Measurements from ENCODE around the gene LMAN1.

LMAN1 gene

GRCh38 chr18:59358712-59359575 lies at the start of gene LMAN1:
TSS of gene LMAN1 (minus strand) at chr18:59359265. CDS start at chr18:59359244, 21 bp downstream.
- peak; percentile 98 for DNase-seq

DNA sequence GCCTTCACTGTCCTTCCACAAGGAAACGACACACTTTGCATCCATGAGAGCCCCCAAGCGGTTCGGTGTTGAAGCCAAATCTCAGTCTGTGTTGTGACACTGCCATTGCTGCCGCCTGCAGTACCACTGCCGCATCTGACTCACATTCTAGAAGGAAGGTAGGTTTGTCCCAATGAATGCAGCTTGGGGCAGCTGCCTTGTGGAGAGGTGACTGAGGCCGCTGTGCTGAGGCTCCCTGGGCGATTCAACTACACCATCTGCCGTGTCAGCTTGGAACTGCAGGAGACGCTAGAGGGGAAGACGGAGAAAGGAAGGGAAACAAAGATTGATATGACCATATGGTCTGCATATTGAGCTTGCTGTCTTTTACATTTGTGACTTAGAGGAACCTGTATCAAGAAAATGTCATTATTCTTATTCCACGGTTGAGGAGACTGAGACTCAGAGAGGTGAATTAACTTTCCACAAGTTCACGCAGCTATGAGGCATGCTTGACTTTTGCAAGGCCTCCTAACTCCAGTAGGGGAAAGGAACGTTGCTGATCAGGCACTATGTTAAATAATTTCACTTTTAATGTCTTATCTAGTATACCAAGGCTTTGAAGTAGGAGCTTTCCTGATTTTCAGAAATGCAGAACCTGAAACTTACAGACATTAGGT lies 43.5 kb upstream of the LMAN1 start:
- DNase-seq, result peak; percentile 91

DNA sequence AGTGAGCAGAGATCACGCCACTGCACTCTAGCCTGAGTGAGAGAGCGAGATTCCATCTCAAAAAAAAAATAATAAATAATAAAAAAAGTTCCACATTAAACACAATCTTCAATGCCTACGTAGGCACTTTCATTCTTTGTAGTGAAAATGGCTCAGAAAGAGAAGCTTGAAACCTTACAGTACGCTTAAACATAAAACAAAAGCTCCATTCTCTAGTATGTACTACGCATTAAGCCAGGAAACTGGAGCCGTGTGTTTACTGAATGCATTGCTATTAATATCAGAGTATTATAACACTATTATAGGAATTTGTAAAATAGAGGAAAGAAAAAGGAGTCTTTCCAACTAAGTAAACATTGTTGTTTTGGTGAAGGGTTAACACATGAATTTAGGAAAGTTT lies 41.3 kb upstream of the LMAN1 start:
- no peak for DNase-seq

DNA sequence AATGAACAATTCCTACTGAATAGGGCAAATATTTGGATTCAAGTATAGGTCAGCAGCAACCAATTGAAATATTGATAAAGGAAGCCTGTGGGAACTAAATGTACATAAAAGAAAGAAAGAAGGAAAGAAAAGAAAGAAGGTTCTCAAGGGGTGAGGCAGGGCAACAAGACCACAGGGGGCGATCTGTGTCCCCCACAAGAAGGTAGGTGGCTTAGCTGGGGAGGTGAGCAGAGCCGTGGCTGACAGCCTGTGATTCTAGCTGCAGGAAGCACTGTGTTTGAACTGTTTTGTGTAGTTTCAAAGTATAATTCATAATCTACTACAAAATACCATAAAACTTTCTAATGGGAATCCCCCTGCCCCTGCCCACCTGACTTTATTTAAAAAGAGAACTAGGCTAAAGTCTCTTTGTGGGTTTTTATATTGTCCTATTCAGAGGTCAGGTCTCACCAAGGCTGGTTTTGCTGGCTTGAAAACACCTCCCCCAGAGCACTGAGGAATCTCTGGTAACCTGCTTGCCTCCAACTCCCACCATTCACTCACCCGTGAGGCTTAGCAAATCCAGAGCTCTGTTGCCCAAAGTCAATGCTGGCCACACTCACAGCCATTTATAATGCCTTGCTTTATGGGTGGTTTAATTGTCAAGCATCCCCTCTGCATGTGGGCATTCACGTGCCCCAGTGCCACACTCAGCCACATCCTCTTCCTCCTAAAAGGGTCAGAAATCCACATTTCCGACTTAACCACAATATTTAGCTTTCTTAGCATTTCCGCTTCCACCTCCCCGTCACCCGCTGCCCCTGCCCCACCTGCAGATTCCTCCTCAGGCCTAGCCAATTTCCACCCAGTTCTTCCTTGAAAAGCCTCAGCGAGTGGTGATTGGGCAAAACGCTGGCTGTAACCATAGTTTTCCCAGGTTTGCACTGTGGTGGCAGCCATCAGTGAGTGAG lies 36.4 kb upstream of the LMAN1 start:
- DNase-seq, result no peak

DNA sequence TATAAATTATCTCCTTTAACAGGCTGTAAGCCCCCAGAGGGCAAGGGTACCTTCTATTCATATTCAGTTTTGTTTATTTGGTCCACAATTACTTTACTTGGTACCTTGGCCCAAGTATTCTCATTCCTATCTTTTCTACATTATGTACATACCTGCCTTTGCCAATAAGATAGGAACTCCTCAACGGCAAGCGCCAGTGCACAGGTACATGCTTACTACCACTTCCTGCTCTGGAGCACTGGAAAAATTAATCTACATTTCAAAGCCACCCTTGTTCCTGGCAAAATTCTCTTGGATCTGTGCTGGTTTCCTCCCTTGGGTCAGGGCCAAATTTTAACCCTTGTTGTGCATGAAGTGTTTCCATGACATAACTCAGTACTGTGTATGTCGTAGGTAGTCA lies 34.3 kb upstream of the LMAN1 start:
- DNase-seq, result no peak

DNA sequence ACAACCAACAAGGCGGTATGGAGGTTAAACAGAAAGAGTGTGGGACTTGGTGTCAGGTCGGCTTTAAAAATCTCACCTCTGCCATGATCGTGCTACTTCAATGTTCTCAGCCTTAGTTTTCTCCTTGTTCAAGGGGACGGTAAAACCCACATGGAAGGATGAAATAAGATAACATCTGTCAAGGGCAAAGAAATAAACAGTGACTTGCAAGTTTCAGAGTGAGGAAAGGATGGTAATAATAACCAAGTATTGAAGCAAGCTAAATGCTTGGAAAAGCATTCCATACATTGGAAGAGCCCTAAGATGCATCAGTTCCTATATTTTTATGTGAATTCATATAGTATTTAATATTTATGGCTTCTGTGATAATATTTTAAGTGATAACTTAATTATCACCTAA lies 29.8 kb upstream of the LMAN1 start:
- no peak for DNase-seq

GRCh38 chr18:59387687-59388565 lies 28.9 kb upstream of the LMAN1 start:
- DNase-seq, result no peak

DNA sequence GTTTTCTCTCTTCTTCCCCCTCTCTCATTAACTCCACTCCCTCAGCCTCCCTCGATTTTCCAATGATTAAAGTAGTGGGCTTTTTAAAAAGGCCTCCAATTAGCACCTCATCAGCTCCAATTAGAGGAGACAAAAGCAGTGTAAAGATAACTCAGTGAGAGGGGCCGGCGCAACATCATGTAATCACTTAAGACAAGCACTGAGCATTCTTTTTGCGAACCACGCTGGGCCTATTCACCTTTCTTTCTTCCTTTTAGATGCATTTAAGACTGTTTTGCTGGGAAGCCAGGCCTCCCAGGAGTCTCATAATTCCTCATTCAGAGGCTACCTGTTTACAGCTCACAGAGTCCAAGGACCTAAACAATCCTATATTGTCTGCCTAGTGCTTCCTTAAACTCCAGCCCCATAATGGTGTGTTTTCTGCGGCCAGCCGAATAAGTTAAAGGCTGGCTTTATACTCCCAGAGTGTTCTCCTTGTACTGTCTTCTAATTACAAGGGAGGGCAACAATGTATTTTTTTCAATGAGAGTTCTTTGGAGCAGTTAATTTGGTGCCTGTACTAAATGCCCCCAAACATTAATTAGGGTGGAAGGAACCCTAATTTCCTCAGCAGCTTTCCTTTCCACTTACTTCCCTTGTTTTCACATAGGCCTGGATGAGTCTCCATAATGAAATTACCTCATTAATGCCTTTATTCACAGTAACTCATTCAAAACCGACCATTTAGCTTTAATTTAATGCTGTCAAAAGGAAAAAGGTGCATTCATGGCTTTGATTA lies 28.0 kb upstream of the LMAN1 start:
- DNase-seq, result no peak

DNA sequence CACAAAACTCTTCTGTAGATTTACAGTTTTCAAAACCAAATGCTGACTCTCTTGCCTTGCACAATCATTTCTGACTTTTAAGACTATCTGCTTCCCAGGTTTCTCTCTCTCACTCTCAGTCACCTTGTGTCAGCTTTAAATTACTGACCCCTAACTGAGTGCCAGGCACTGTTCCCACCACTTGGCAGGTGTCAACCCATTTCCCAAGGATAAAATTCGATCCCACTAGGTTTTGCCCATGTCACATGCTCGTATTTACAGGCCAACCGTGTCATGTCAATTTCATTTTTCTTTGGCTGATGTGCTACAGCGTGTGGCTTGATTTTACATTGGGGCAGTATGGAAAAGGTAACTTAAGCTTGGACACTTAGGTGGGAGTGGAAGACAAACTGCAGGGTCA lies 26.1 kb upstream of the LMAN1 start:
- no peak for DNase-seq

- no peak for DNase-seq
Measured at GRCh38 chr18:59383851-59384250, 24.8 kb upstream of the LMAN1 start.

DNA sequence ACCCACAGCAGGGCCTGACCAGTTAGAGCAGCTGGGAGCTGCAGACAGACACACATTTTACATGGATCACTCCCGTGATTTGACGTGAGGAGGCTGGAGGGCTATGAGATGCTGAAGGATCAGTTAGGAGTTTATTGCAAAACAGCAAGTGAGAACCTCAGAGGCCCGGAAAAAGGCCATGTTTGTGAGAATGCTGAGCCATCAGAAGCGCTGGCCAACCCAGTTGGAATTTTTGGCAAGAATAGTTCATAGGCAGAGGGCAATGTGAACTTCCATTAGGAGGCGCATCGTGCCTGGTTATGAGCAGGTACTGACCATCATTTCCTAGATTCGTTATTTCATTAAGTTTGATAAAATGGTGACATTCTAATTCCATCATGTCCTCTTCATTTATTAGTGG lies 23.3 kb upstream of the LMAN1 start:
- no peak for DNase-seq

- DNase-seq, result no peak
Measured at GRCh38 chr18:59381949-59382348, 22.9 kb upstream of the LMAN1 start.

DNA sequence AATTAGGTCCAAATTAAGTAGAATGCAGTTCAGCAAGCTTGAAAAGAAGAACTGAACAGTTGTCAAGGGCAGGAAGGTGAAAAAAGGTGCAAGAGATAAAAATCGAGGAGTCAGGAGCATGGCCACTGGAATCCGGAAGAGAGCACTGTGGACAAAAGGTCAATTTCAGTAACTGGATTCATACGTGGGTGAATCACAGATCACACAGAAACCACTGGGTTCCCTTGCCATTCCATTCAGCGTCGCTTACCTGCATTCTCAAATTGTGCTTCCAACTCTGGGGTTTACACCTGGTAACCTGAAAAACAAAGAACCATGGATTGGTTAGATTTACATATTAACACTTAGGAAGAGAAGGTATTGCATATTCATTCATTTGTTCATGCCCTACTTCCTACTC lies 21.6 kb upstream of the LMAN1 start:
- DNase-seq, result no peak

GRCh38 chr18:59379772-59380522 lies 20.9 kb upstream of the LMAN1 start:
- DNase-seq, result no peak

GRCh38 chr18:59377613-59378337 lies 18.7 kb upstream of the LMAN1 start:
- DNase-seq, result no peak

DNA sequence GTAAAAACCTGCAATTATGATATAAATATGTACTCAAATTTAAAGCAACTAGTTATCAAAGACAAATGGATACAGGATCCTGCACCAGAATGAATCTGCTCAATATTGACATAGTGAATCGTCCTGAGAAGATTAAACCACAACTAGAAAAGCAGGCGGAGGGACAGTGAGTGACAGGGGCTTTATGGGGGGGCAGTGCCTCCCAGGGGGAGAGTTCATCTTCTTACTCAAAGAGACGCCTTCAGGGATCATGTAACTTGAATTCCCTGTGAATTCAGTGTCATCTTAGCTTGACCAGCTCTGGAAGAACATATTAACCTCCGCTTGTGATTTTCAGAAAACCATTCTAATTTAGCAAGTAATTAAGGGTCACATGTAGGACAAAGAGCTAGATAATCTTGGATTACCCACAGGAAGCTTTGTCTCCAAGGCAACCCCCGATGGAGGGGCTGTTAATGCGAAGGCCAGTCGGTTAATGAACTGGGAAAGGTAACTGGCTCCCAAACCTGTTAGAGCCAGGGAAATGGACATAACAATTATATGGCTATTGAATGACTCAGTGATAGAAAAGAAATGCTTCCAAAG lies 17.4 kb upstream of the LMAN1 start:
- DNase-seq, result no peak

DNA sequence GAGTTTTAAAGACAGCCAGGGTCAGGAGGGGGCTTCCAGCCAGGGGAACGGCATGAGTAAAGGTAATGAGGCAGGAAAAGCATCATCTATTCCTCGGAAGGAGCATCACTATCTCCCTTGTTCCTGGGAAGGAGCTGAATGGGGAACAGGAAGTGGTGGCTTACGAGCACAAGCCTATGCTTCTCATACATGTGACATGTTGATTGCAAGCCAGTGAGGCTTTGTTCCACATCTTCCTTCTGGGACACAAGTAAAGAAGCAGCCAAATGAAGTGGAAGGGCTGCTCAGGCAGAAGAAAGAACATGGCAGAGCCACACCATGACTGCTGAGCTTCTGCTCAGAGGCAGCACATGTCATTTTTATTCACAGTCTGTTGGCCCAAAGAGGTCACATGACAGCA lies 15.1 kb upstream of the LMAN1 start:
- no peak for DNase-seq

DNA sequence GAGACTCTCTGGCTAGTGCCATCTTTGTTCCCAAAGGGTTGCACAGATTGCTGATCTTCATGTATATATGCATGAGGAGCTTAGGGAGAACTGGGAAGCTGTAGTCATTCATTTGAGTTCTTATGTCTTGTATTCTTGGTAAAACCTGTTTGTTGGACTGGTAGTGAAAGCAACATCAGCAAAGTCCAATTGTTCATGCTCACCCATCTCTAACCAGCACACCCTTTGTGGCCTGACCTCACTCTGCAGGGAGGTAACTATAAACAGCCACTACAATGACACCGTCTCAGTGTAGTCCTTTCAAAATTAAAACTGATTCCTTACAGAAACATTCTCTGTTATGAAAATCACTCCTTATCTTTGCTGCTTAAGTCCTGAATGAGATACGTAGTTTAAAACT lies 13.9 kb upstream of the LMAN1 start:
- DNase-seq, result no peak

GRCh38 chr18:59360381-59360780 lies 1.3 kb upstream of the LMAN1 start:
- no peak for DNase-seq

DNA sequence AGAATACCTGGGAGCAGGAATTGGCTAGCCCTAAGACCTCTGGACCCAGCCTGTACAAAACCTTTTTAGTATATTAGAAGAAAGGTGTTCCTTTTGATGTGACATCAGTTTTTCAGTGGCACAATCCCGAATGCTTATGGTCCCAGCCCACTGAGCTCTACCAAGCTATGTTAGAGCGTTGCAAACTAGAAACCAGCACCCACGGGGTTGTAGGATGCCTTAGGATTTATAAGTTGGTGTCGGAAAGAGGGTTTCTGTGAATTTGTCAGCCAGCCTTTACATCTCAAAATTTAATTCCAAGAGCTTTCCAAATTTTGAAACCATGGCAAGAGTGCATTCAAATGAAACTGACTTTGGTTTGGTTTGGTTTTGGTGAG lies 499 bp upstream of the LMAN1 start:
- DNase-seq, result no peak
